ENCODE measurements around the gene SPRR4. TPM values are rescaled to one million over a fixed set of nuclear protein-coding genes. Genes with fewer than 3 reads are reported as not detected.

The SPRR4 gene
- total and polyA plus RNA-seq, 9 of the 15 experiments (the other 6 are each of a cell fraction or from before 2014, with no cell fraction given), result not detected

GRCh38 chr1:152926091-152926490 lies 44.4 kb upstream of the SPRR4 start:
- in situ Hi-C loops (cut with MboI), result no loop called here
- POLR2A ChIA-PET, result interaction anchor here (0.7 kb wide), 1 partner anchor 119 kb away, joined by 3 read pairs; no protein-coding TSS in a partner anchor

More at GRCh38 chr1:152926091-152926490, 44.4 kb upstream of the SPRR4 start:
- WGBS (ENCODE audit: insufficient coverage, low coverage, missing lambda C conversion rate), result 0% methylated on average over 3 of the region's 3 CpGs
- BruUV-seq (replicated peaks), result no TSS peak
- intact Hi-C loops (cut with micrococcal nuclease), result loop anchor here (5.0 kb wide), 1 partner anchor 429 kb away; no protein-coding TSS in a partner anchor
- Histone ChIP-seq H3K4me3 (no peak overlapping the region), H3K4me2 (ENCODE audit: insufficient read depth, low read length) (no peak overlapping the region), H2AFZ (ENCODE audit: low read depth, low read length) (no peak overlapping the region), H3K36me3 (ENCODE audit: control insufficient read depth, insufficient read depth, low read length) (no peaks in the 10 kb centered on the region), H3K79me2 (ENCODE audit: control insufficient read depth, insufficient read depth, low read length) (no peaks in the 10 kb centered on the region), H3K27ac (ENCODE audit: extremely low read depth, low read depth, low read length) (no peak overlapping the region), H3K9me3 (replicated peaks; ENCODE audit: control insufficient read depth, insufficient read depth, low read depth, low read length) (no peaks in the 10 kb centered on the region), H3K4me1 (replicated peaks in 1 of 2; ENCODE audit: control insufficient read depth in 2 of 2, insufficient read depth in 2 of 2, low read length in 2 of 2) (no peaks in the 10 kb centered on the region), H3K9me1 (ENCODE audit: control insufficient read depth, insufficient read depth, low read length) (no peaks in the 10 kb centered on the region), H4K20me1 (replicated peaks; ENCODE audit: control insufficient read depth, insufficient read depth, low read length) (no peaks in the 10 kb centered on the region; the same call in 1 of the 2 replicates), H3K9ac (ENCODE audit: insufficient read depth in 1 of 2, low read depth in 2 of 2, low read length in 2 of 2) (no peak overlapping the region), H3K27me3 (ENCODE audit: control insufficient read depth in 2 of 2, insufficient read depth in 2 of 2, low read length in 2 of 2) (peaks cover 2 to 5% of the 10 kb centered on the region in 2 experiments; a peak in 2 of 5 replicates)
- TF ChIP-seq TEAD4 (IDR thresholded peaks at IDR 0.05; ENCODE audit: low read length) (no peak), TEAD4 (CRISPR knock-in tag; IDR thresholded peaks at IDR 0.05; ENCODE audit: borderline replicate concordance) (no peak), SRSF3 (IDR thresholded peaks at IDR 0.05; ENCODE audit: insufficient read depth, low read length) (no peak), CTCF (IDR thresholded peaks at IDR 0.05 in 2 of 3, conservative IDR thresholded peaks at IDR 0.05 in 1 of 3; ENCODE audit: insufficient read depth in 2 of 3, low read depth in 1 of 3, low read length in 3 of 3) (peak in 2 of 3 experiments; percentile 31 to 45; a peak in 5 of 6 replicates), RAD21 (CRISPR knock-in tag; conservative IDR thresholded peaks at IDR 0.05 in 1 of 2, IDR thresholded peaks at IDR 0.05 in 1 of 2) (peak in 1 of 2 experiments; percentile 37; a peak in 2 of 4 replicates), POLR2AphosphoS5 (IDR thresholded peaks at IDR 0.05; ENCODE audit: control insufficient read depth, insufficient read depth, low read depth, low read length) (no peak), BDP1 (IDR thresholded peaks at IDR 0.05; ENCODE audit: insufficient read depth, insufficient read length) (no peak), CREBBP (IDR thresholded peaks at IDR 0.05; ENCODE audit: low read depth, low read length) (no peak), NFE2 (IDR thresholded peaks at IDR 0.05; ENCODE audit: low read depth) (no peak)
- ATAC-seq, result peak; percentile 55
- peak; percentile 49 for FAIRE-seq
- CTCF ChIA-PET (ENCODE audit: low intra/inter-chr PET ratio), result no interaction called here
- peak in 1 of 4 experiments; percentile 15 for DNase-seq (ENCODE audit: extremely low read depth in 1 of 4, low spot score in 3 of 4)
